Thymus (tissue), 11 donors: ENCODE measurements around the gene FILIP1L. TPM values are rescaled to one million over a fixed set of nuclear protein-coding genes. Genes with fewer than 3 reads are reported as not detected.

ENCODE experiments used
- DNase-seq, 9 donors: peaks; one replicate each; pipeline ENCODE4 v3.0.0-alpha.2; 2013; ENCODE audit warnings: low spot score in 9 of 9, low read depth in 6 of 9, missing footprints in 1 of 9
- H3K27ac ChIP-seq, 2 donors: one replicate each; pipeline ENCODE4 v1.5.1; 2013; ENCODE audit warnings: control low read depth in 1 of 2, low read depth in 1 of 2, low read length in 1 of 2, mild to moderate bottlenecking in 1 of 2, moderate library complexity in 1 of 2
- H3K27me3 ChIP-seq, 2 donors: one replicate each; pipeline ENCODE4 v1.5.1; 2013; ENCODE audit warnings: low read length in 1 of 2; ENCODE audit not compliant: control insufficient read depth in 2 of 2, insufficient read depth in 1 of 2
- H3K36me3 ChIP-seq, 2 donors: one replicate each; pipeline ENCODE4 v1.5.1; 2013; ENCODE audit warnings: low read length in 1 of 2, mild to moderate bottlenecking in 1 of 2, moderate library complexity in 1 of 2; ENCODE audit not compliant: control insufficient read depth in 2 of 2, insufficient read depth in 2 of 2
- H3K4me1 ChIP-seq, 2 donors: one replicate each; pipeline ENCODE4 v1.5.1; 2013; ENCODE audit warnings: low read length in 2 of 2; ENCODE audit not compliant: control insufficient read depth in 2 of 2, insufficient read depth in 2 of 2
- H3K4me3 ChIP-seq, 2 donors: one replicate each; pipeline ENCODE4 v1.5.1; 2013; ENCODE audit warnings: low read length in 2 of 2, control low read depth in 1 of 2, mild to moderate bottlenecking in 1 of 2
- H3K9me3 ChIP-seq, 2 donors: one replicate each; pipeline ENCODE4 v1.5.1; 2013; ENCODE audit warnings: low read length in 1 of 2, mild to moderate bottlenecking in 1 of 2; ENCODE audit not compliant: control insufficient read depth in 2 of 2, insufficient read depth in 1 of 2
- WGBS: extraction: QIAGEN DNeasy Blood & Tissue Kit; methylation state at CpG from one replicate; pipeline ENCODE4 v1.1.7; 2013; 5-methylcytosine and 5-hydroxymethylcytosine counted together
- polyA plus RNA-seq: library from polyadenylated mRNA; stranded (reverse); fragments of 200-250 nt; gene quantifications from one replicate; pipeline ENCODE4 v1.2.3, GENCODE V29; 2013
- total RNA-seq: library from RNA; stranded (reverse); fragments of 120-200 nt; gene quantifications from one replicate; pipeline ENCODE4 v1.2.4, GENCODE V29; 2013
- donor health status: healthy.

FILIP1L gene
- total and polyA plus RNA-seq, 2 donors = 6.6 to 15.5 TPM

GRCh38 chr3:99858469-99858868 is 255.8 kb downstream of the FILIP1L start:
- H3K4me1 ChIP-seq = no peaks in the 10 kb centered on the region

GRCh38 chr3:99857278-99857677 is 257.0 kb downstream of the FILIP1L start:
- Histone ChIP-seq H3K4me1 (no peaks in the 10 kb centered on the region), H3K27me3 (no peaks in the 10 kb centered on the region), H3K9me3 (no peaks in the 10 kb centered on the region), H3K36me3 (no peaks in the 10 kb centered on the region), H3K27ac (no peak overlapping the region), H3K4me3 (no peak overlapping the region)
- DNase-seq = no peak
- WGBS = 95% methylated on average over 1 of the region's 1 CpG

More at GRCh38 chr3:99858469-99858868, 255.8 kb downstream of the FILIP1L start:
- H3K27ac ChIP-seq = no peak overlapping the region
- DNase-seq = no peak
- no peaks in the 10 kb centered on the region for H3K27me3 ChIP-seq
- H3K36me3 ChIP-seq = no peaks in the 10 kb centered on the region
- 94% methylated on average over 2 of the region's 2 CpGs for WGBS
- H3K9me3 ChIP-seq = no peaks in the 10 kb centered on the region
- no peak overlapping the region for H3K4me3 ChIP-seq

- H3K4me1 ChIP-seq = no peaks in the 10 kb centered on the region
- 95% methylated on average over 3 of the region's 3 CpGs for WGBS
- DNase-seq = no peak
- no peaks in the 10 kb centered on the region for H3K9me3 ChIP-seq
- H3K36me3 ChIP-seq = no peaks in the 10 kb centered on the region
- H3K27me3 ChIP-seq = no peaks in the 10 kb centered on the region
- no peak overlapping the region for H3K27ac ChIP-seq
- H3K4me3 ChIP-seq = no peak overlapping the region
Observed at GRCh38 chr3:99856437-99857220, 257.7 kb downstream of the FILIP1L start.

- Histone ChIP-seq H3K4me1 (no peaks in the 10 kb centered on the region), H3K27ac (no peak overlapping the region), H3K4me3 (no peak overlapping the region), H3K36me3 (no peaks in the 10 kb centered on the region), H3K27me3 (no peaks in the 10 kb centered on the region), H3K9me3 (no peaks in the 10 kb centered on the region)
- DNase-seq = no peak
- 93% methylated on average over 1 of the region's 1 CpG for WGBS
Observed at GRCh38 chr3:99855900-99856299, 258.4 kb downstream of the FILIP1L start.

GRCh38 chr3:99854756-99855298 is 259.5 kb downstream of the FILIP1L start:
- 94% methylated on average over 1 of the region's 1 CpG for WGBS

GRCh38 chr3:99852851-99853250 is 261.4 kb downstream of the FILIP1L start:
- H3K27me3 ChIP-seq = no peaks in the 10 kb centered on the region
- H3K9me3 ChIP-seq = no peaks in the 10 kb centered on the region
- DNase-seq = no peak
- no peaks in the 10 kb centered on the region for H3K4me1 ChIP-seq
- WGBS = 97% methylated on average over 1 of the region's 1 CpG
- no peaks in the 10 kb centered on the region for H3K36me3 ChIP-seq
- no peak overlapping the region for H3K27ac ChIP-seq
- no peak overlapping the region for H3K4me3 ChIP-seq

More at GRCh38 chr3:99854756-99855298, 259.5 kb downstream of the FILIP1L start:
- Histone ChIP-seq H3K27ac (no peak overlapping the region), H3K27me3 (no peaks in the 10 kb centered on the region), H3K36me3 (no peaks in the 10 kb centered on the region), H3K4me1 (no peaks in the 10 kb centered on the region), H3K4me3 (no peak overlapping the region), H3K9me3 (no peaks in the 10 kb centered on the region)
- DNase-seq = no peak

- no peak for DNase-seq
- Histone ChIP-seq H3K4me3 (no peak overlapping the region), H3K27me3 (no peaks in the 10 kb centered on the region), H3K9me3 (no peaks in the 10 kb centered on the region), H3K27ac (no peak overlapping the region), H3K36me3 (no peaks in the 10 kb centered on the region), H3K4me1 (no peaks in the 10 kb centered on the region)
- 99% methylated on average over 1 of the region's 1 CpG for WGBS
Observed at GRCh38 chr3:99851955-99852354, 262.3 kb downstream of the FILIP1L start.

- Histone ChIP-seq H3K27ac (no peak overlapping the region), H3K27me3 (no peaks in the 10 kb centered on the region), H3K4me3 (no peak overlapping the region), H3K36me3 (no peaks in the 10 kb centered on the region), H3K4me1 (no peaks in the 10 kb centered on the region), H3K9me3 (no peaks in the 10 kb centered on the region)
- 74% methylated on average over 6 of the region's 6 CpGs for WGBS
- no peak for DNase-seq
Observed at GRCh38 chr3:99850608-99851007, 263.7 kb downstream of the FILIP1L start.

- DNase-seq = no peak
- Histone ChIP-seq H3K27ac (no peak overlapping the region), H3K9me3 (no peaks in the 10 kb centered on the region), H3K27me3 (no peaks in the 10 kb centered on the region), H3K4me1 (no peaks in the 10 kb centered on the region), H3K36me3 (no peaks in the 10 kb centered on the region), H3K4me3 (no peak overlapping the region)
- 97% methylated on average over 6 of the region's 6 CpGs for WGBS
Observed at GRCh38 chr3:99848433-99848832, 265.9 kb downstream of the FILIP1L start.
